Liver (tissue), 9 donors: ENCODE measurements around the gene SAXO2. TPM values are rescaled to one million over a fixed set of nuclear protein-coding genes. Genes with fewer than 3 reads are reported as not detected.
"Not testable (repeated sequence)": the region's sequence is repeated elsewhere in the genome, so short reads cannot be mapped to it uniquely, and the experiment has no call there.

Source experiments
- DNase-seq: peaks from one replicate; pipeline ENCODE4 v3.0.0-alpha.2; 2017; ENCODE audit warnings: low spot score
- H3K27ac ChIP-seq, 2 donors: one replicate each; pipeline ENCODE4 v1.7.0; 2013; ENCODE audit warnings: inconsistent platforms in 2 of 2, low read length in 2 of 2, control low read depth in 1 of 2, low read depth in 1 of 2, mild to moderate bottlenecking in 1 of 2
- H3K27me3 ChIP-seq, 4 donors: one replicate each; pipeline versions ENCODE4 v1.6.1 to v1.7.0; 2013; ENCODE audit warnings: low read length in 3 of 4, inconsistent platforms in 1 of 4, mild to moderate bottlenecking in 1 of 4, moderate library complexity in 1 of 4; ENCODE audit not compliant: control insufficient read depth in 4 of 4, insufficient read depth in 4 of 4
- H3K36me3 ChIP-seq, 4 donors: one replicate each; pipeline versions ENCODE4 v1.6.1 to v1.7.0; 2013; ENCODE audit warnings: low read length in 3 of 4, mild to moderate bottlenecking in 3 of 4, low read depth in 1 of 4, moderate library complexity in 1 of 4; ENCODE audit not compliant: control insufficient read depth in 4 of 4, insufficient read depth in 3 of 4
- H3K4me1 ChIP-seq, 4 donors: one replicate each; pipeline versions ENCODE4 v1.6.1 to v1.7.0; 2013; ENCODE audit warnings: low read length in 3 of 4, mild to moderate bottlenecking in 3 of 4, moderate library complexity in 1 of 4; ENCODE audit not compliant: control insufficient read depth in 4 of 4, insufficient read depth in 4 of 4
- H3K4me3 ChIP-seq, 3 donors: one replicate each; pipeline versions ENCODE4 v1.6.1 to v1.7.0; 2013; ENCODE audit warnings: low read length in 3 of 3, control low read depth in 1 of 3, low read depth in 1 of 3, mild to moderate bottlenecking in 1 of 3
- H3K9ac ChIP-seq, 2 donors: one replicate each; pipeline ENCODE4 v1.7.0; 2013; ENCODE audit warnings: low read length in 2 of 2, mild to moderate bottlenecking in 2 of 2, moderate library complexity in 2 of 2, control low read depth in 1 of 2, low read depth in 1 of 2
- H3K9me3 ChIP-seq, 4 donors: one replicate each; pipeline versions ENCODE4 v1.6.1 to v1.7.0; 2013; ENCODE audit warnings: low read length in 3 of 4; ENCODE audit not compliant: control insufficient read depth in 4 of 4
- WGBS: extraction: QIAGEN DNeasy Blood & Tissue Kit; methylation state at CpG from one replicate; pipeline ENCODE4 v1.1.7; 2013; 5-methylcytosine and 5-hydroxymethylcytosine counted together
- polyA plus RNA-seq, 2 donors: library from polyadenylated mRNA; stranded (reverse) in 1 of 2; unstranded in 1 of 2; fragments of 200-250 nt in 1 of 2; fragments of >200 nt in 1 of 2; fragmentation: Nextera tagmentation in 1 of 2; extraction: Ambion mirVana in 1 of 2; gene quantifications; one replicate each; pipeline versions ENCODE4 v1.2.1 to v1.2.3, GENCODE V29; 2013 to 2015
- total RNA-seq, 2 donors: library from RNA; depleted of rRNA; stranded (reverse); fragments of >200 nt; gene quantifications; one replicate each; pipeline ENCODE4 v1.2.3, GENCODE V29; 2014
- donor health status: healthy.
- donor health status: healthy.
- donor health status: healthy.
- donor health status: healthy.
- donor health status: healthy.

Gene SAXO2
- total and polyA plus RNA-seq, 4 donors = 0.28 to 1.4 (median 0.43) TPM

DNA sequence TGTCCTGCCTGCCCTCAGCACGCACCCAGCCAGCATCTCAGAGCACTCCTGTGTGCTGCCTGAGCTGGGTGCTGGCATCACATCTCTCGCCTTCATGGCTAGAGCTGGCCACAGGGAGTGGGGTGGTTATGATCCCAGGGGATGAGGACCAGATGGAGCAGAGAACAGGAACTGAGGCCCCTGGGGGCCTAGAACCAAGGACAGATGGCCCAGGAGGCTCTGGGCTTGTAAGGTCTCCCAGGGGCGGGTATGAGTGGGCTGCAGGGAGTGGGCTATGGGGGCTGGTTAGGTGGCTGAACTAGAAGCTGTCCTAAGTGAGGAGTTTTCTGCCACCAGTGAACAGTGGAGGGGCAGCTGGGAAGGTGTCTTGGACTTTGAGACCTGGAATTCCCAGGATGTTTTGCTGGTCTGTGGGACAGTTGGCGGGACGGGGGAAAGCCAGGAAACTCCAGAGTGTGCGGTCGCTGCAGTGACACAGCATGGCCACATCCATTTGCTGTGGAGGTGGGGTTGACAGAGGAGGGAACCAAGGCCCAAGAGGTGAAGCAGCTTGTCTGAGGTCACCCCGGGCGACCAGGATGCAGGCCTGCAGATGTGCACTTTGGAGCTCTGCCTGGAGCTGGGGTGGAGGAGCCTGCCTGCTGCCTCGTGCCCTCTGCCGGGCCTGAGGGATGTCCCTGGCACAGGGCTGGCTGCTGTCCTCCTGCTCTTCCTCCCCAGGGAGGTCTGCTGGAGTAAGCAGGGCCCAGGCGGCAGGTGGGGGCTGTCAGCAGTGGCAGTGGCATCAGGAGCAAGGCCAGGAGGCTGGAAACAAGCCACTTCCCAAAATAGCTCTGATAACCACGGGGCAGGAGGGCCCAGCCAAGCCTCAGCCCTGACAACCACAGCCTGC is 70.3 kb downstream of the SAXO2 start:
- H3K27me3 ChIP-seq, H3K9ac ChIP-seq, H3K9me3 ChIP-seq, DNase-seq, H3K27ac ChIP-seq, H3K36me3 ChIP-seq, H3K4me3 ChIP-seq, H3K4me1 ChIP-seq: not testable (repeated sequence)
- WGBS = 66% methylated on average over 12 of the region's 13 CpGs

DNA sequence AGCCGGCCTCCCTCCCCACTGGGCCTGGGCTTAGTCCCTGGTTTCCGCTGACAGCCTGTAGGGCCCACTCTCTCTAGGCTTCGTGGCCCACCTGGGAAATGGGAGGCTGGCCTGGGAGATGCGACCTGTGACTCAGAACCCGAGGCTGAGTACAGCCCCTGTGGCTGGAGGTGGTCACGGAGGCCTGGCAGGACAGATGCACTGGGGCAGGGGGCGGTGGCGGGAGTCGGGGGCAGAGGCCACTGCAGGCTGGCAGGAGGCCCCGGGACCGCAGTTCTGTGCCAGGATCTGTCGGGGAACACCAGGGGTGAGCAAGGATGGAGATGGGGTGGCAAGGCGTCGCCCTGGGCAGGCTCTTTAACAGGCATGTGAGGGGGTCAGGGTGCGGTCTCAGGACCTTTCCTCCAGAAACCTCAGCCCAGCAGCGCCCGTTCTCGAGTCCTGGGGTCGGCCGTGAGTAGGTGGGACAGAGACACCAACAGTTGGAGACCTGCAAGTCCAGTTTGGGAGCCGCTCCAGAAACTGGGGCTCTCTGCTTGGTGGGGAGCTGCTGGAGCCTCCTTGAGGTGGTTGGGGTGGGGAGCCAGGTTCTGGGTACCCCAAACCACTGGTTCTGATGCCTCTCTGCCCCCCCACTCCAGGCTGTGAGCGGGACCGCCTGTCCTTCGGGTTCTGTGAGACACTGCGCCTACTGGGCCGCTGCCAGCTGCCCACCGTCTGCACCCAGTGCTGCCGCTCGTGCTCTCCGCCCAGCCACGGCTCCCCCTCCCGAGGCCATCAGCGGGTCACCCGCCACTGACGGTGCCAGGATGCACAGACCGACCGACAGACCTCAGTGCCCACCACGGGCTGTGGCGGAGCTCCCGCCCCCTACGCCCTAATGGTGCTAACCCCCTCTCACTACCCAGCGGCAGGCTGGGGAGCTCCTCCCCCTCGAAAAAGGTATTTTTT is 71.3 kb downstream of the SAXO2 start:
- not testable (repeated sequence) for H3K36me3 ChIP-seq, H3K27ac ChIP-seq, H3K27me3 ChIP-seq, H3K9me3 ChIP-seq, DNase-seq, H3K9ac ChIP-seq, H3K4me3 ChIP-seq, H3K4me1 ChIP-seq
- WGBS = 85% methylated on average over 43 of the region's 43 CpGs

Other genes starting within 250 kb of the SAXO2 start
- gene MEX3B, start 216.8 kb upstream of the SAXO2 start, total RNA-seq = 1 to 10 TPM in 1 of 2 donors, under 1 TPM in 1; 0.33 to 1.4 TPM
- under 1 TPM in 1 of 2 donors, not detected in 1; 0.89 TPM for gene MEX3B, start 216.8 kb upstream of the SAXO2 start, polyA plus RNA-seq
- gene EFL1, start 84 bp upstream of the SAXO2 start, total RNA-seq = 10 to 100 TPM in 1 of 2 donors, 1 to 10 TPM in 1; 8.7 to 10.1 TPM
- gene EFL1, start 84 bp upstream of the SAXO2 start, polyA plus RNA-seq = 1 to 10 TPM; 3.2 to 3.6 TPM
- gene GOLGA6L10, start 86.7 kb downstream of the SAXO2 start, total RNA-seq = under 1 TPM; 0.33 to 0.42 TPM
- gene GOLGA6L10, start 86.7 kb downstream of the SAXO2 start, polyA plus RNA-seq = under 1 TPM; 0.15 to 0.67 TPM
- 1 to 10 TPM in 1 of 2 donors, under 1 TPM in 1; 0.89 to 1.3 TPM for gene GOLGA6L9, start 167.0 kb downstream of the SAXO2 start, total RNA-seq
- gene GOLGA6L9, start 167.0 kb downstream of the SAXO2 start, polyA plus RNA-seq = 1 to 10 TPM in 1 of 2 donors, under 1 TPM in 1; 0.51 to 1.0 TPM